ENCODE data around the gene MYO15B.

Gene MYO15B

GRCh38 chr17:75670868-75671267 is 83.3 kb downstream of the MYO15B start:
- DNase-seq: no peak

GRCh38 chr17:75672011-75672410 is 84.4 kb downstream of the MYO15B start:
- no peak for DNase-seq

GRCh38 chr17:75673487-75673886 is 85.9 kb downstream of the MYO15B start:
- DNase-seq: no peak

All from activated CD4-positive, alpha-beta T cell treated with anti-CD3 and anti-CD28 coated beads, Interleukin-10, Interleukin-2, amounts not matched to agents 100 ng/mL and 50 ng/mL, durations not matched to agents 16 hours and 8 hours (primary cell).